Activated CD8-positive, alpha-beta memory T cell treated with anti-CD3 and anti-CD28 coated beads, Interleukin-2, amount 50 U/mL, for 4 hours (primary cell): ENCODE measurements around the gene TRAF6.

Source experiments
- DNase-seq: peaks from one replicate; pipeline ENCODE4 v3.0.0-alpha.2; 2020

The TRAF6 gene

GRCh38 chr11:36456156-36456555, 53.9 kb downstream of the TRAF6 start:
- DNase-seq: no peak

DNA sequence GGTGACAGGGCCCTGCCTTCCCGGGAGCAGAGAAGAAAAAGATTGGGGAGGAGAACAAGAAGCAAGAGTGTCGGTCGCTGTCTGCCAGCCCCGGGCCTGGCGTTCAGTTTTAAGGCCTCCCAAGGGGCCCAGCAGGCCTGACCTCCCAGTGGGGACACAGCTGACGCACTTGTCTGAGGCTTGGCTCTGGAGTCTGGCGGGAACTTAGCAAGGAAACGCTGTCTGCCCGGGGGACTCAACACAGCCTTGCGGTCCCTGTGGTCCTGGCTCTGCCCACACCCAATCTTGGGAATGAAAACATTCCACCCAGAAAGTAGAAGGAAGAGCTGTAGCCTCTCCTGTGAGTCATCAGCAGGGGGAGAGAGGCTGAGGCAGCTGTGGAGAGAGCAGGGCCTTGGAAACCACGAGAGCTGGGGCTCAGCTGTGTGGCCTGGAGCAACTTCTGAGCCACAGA, 54.4 kb downstream of the TRAF6 start:
- DNase-seq: no peak

DNA sequence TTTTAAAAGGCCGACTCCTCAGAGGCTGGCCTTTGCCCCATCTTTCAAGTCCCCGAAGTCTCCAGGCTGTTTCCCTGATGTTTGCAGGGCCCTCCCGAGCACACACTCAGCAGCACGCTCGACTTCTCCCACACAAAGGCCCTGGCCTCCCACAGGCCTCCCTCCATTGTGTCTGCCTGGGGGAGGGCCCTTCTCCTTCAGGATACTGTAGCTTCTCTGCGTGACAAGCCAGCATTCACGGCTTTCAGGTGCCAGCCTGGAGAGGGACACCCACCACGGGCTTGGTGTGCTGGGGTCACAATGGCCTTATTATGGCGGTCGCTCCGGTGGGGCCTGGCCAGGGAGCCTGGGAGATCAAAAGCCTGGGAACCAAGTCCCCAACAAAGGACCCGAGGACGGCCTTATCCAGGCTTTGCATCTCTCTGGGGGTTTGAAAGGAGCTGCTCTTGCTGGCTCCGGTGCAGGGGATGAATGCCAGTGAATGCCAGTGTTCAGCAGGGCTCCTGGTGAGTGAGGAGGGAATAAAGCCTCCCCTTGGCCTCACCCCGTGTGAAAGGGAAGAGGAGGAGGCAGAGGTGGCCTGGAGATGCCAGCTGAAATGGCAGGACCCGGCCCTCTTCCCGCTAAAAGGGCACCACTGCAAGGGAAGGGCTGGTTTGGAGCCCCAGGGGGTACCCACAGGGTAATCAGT, 55.0 kb downstream of the TRAF6 start:
- DNase-seq: no peak

- DNase-seq: no peak
These were observed 55.5 kb downstream of the TRAF6 start for GRCh38 chr11:36454551-36454940.

DNA sequence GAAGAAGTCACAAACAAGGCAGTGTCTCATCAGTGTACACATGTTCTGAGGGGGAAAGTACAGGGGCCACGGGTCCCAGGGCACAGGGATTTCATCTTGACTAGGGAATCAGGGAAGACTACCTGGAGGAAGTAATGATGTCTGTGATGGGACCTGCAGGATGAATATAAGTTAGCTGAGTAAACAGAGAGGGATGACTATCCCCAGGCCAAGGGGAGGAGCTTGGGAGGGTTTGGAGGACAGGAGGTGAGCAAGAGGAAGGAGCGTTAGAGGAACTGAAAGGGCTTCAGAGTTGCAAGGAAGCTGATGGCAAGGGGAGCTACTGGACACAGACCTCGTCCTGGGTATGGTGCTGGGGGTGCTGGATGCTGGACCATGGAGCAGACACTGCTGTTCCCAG, 56.4 kb downstream of the TRAF6 start:
- DNase-seq: no peak

GRCh38 chr11:36452961-36453360, 57.1 kb downstream of the TRAF6 start:
- DNase-seq: no peak

- DNase-seq: no peak
These were observed 57.7 kb downstream of the TRAF6 start for GRCh38 chr11:36452236-36452940.

- DNase-seq: no peak
These were observed 58.4 kb downstream of the TRAF6 start for GRCh38 chr11:36451681-36452080.

GRCh38 chr11:36451045-36451444, 59.0 kb downstream of the TRAF6 start:
- DNase-seq: no peak

- no peak for DNase-seq
These were observed 59.9 kb downstream of the TRAF6 start for GRCh38 chr11:36450110-36450572.

DNA sequence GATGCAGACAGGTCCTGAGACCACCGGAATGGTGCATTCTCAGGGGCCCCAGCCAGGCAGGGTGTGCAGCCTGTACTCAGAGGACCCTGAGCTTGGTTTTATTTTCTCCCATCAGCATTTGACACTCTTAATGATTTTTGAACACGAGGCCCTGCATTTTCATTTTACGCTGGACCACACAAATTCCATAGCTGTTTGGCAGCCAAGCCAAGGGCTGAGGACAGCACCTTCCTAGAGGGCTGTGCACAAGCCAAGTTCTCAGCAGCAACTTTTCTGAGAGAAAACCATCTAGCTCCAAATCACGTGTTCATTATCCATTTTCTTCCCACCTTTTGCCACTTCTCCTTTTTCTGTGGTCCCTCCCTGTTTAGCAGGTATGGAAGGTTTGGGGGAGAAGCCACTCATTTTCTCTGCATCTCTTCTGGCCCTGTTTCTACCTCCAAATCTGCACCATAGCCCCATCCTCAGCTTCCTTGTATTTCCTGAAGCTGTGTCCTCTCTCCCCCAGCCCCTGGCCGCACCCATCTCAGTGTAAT, 60.4 kb downstream of the TRAF6 start:
- no peak for DNase-seq

DNA sequence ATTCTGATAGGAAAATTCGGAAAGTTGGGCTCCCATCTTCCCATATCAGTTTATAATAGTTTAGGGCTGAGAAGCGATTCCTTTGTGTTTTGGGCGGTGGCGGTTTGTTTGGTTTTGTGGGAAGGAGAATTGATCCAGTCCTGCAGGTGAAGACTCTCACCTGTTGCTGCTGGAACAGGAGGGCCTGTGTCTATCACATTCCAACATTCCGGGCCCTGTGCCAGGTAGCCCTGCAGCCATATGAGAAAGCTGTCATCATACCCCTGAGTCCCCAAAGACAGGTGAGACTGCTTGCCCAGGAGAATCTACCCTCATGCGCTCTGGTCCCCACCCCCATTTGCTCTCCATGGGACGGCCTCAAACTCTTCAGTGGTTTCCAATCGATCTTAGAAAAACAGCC, 62.1 kb downstream of the TRAF6 start:
- DNase-seq: no peak

DNA sequence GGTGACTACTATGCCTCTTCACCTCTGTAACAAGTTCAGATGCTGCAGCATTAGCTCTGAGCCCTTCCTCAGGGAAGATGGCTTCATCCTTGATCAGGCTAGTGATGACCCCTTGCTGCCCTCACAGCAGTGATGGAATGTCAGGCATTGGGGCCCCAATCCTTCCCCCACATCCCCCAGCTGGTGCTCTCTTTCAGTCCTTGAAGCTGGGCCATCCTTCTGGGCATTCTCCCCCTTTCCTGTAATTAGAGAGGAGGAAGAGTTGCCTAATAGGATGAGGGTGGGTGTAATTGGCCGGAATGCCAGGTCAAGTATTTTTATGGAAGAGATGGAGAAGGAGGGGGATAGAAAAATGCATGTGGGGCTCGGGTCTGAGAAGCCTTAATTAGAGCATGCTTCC, 62.6 kb downstream of the TRAF6 start:
- DNase-seq: no peak

- DNase-seq: no peak
These were observed 63.9 kb downstream of the TRAF6 start for GRCh38 chr11:36446135-36446534.

GRCh38 chr11:36443661-36444060, 66.4 kb downstream of the TRAF6 start:
- no peak for DNase-seq

- no peak for DNase-seq
These were observed 68.4 kb downstream of the TRAF6 start for GRCh38 chr11:36441610-36442208.

- no peak for DNase-seq
These were observed 71.9 kb downstream of the TRAF6 start for GRCh38 chr11:36438126-36438525.

DNA sequence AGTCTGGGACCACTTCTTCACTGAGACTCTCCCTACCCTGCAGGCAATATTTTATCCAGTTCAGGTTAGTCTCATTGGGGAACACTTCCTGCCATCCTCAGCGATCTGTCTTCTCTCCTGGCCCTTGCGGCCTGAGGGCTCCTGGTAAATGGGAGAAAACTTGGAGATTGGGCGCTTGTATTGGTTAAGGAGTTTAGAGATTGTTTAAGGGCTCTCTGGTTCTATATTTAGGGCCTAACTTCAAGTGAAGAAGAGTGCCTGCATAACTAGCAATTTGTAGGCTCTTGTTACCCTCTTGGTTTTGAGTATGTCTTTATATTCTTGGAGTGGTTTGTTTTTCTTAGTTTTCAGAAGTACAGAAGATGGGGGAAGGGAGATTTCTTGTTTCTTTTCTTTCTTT, 72.7 kb downstream of the TRAF6 start:
- no peak for DNase-seq
